ENCODE results near the gene EDN2.

The EDN2 gene

DNA sequence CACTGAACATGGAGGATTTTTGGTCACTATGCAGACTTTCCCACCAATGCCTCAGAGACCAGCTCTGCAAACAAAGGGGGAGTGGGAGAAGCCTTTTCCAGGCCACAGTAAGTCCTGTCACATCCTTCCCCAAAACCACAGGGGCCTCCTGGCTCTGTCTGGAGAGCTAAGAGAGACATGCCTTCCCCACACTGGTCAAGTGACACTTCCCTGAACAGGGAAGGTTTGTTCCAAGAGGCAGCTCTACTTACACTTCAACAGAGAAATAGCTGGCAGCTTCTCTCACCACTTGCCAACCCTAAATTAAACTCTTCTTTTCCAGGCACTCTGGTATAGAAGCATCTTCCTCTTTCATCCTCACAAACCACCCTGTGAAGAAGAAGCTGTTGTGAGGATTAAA lies 39.7 kb downstream of the EDN2 start:
- no peaks in the 10 kb centered on the region for H3K79me1 ChIP-seq (replicated peaks; ENCODE audit: low read length, poor library complexity, severe bottlenecking)
- no peak overlapping the region for H4K91ac ChIP-seq (ENCODE audit: low read length)
- H3K27ac ChIP-seq (ENCODE audit: low read length, poor library complexity, severe bottlenecking): no peak overlapping the region
- H3K4me2 ChIP-seq (ENCODE audit: low read length, poor library complexity, severe bottlenecking): no peak overlapping the region
- no peak overlapping the region for H3K18ac ChIP-seq (ENCODE audit: low read depth in 1 of 2, low read length in 2 of 2)
- no peak overlapping the region for H2BK15ac ChIP-seq (ENCODE audit: low read depth, poor library complexity, severe bottlenecking)
- no peaks in the 10 kb centered on the region for H3K36me3 ChIP-seq (ENCODE audit: control insufficient read depth in 1 of 2, insufficient read depth in 2 of 2, low read depth in 1 of 2, low read length in 2 of 2)
- H2BK120ac ChIP-seq (ENCODE audit: low read depth, low read length): no peak overlapping the region
- peaks cover 8% of the 10 kb centered on the region for H3K4me1 ChIP-seq (ENCODE audit: control insufficient read depth, insufficient read depth, low read depth, low read length)
- H3K27me3 ChIP-seq (ENCODE audit: control insufficient read depth in 1 of 2, insufficient read depth in 1 of 2, low read length in 2 of 2): peaks cover 17 to 29% of the 10 kb centered on the region in 2 experiments
- H3K9ac ChIP-seq (ENCODE audit: low read length): no peak overlapping the region
- peaks cover 11% of the 10 kb centered on the region for H3K9me3 ChIP-seq (ENCODE audit: control insufficient read depth, low read length)
- no peak overlapping the region for H2AFZ ChIP-seq (ENCODE audit: low read depth, low read length)
- no peak overlapping the region for H3K14ac ChIP-seq (ENCODE audit: low read length in 2 of 2)
- H2BK5ac ChIP-seq (ENCODE audit: low read depth, low read length, poor library complexity, severe bottlenecking): no peak overlapping the region
- H3K4ac ChIP-seq (ENCODE audit: low read depth in 1 of 2, low read length in 2 of 2): no peak overlapping the region
- H2BK12ac ChIP-seq (ENCODE audit: low read length in 2 of 2): no peak overlapping the region
- no peak overlapping the region for H3K4me3 ChIP-seq (ENCODE audit: insufficient read depth in 1 of 2, low read depth in 1 of 2, low read length in 2 of 2)
- no peak overlapping the region for H2AK5ac ChIP-seq (ENCODE audit: low read length, severe bottlenecking)
- no peak overlapping the region for H4K8ac ChIP-seq (ENCODE audit: low read length)
- no peak overlapping the region for H3K23ac ChIP-seq (ENCODE audit: low read length in 2 of 2)
- no peak for DNase-seq

GRCh38 chr1:41444246-41444645 lies 40.2 kb downstream of the EDN2 start:
- Histone ChIP-seq H3K4me2 (ENCODE audit: low read length, poor library complexity, severe bottlenecking) (no peak overlapping the region), H3K36me3 (ENCODE audit: control insufficient read depth in 1 of 2, insufficient read depth in 2 of 2, low read depth in 1 of 2, low read length in 2 of 2) (no peaks in the 10 kb centered on the region), H3K27me3 (ENCODE audit: control insufficient read depth in 1 of 2, insufficient read depth in 1 of 2, low read length in 2 of 2) (peaks cover 15 to 31% of the 10 kb centered on the region in 2 experiments), H3K79me1 (replicated peaks; ENCODE audit: low read length, poor library complexity, severe bottlenecking) (no peaks in the 10 kb centered on the region), H3K9ac (ENCODE audit: low read length) (no peak overlapping the region), H3K18ac (ENCODE audit: low read depth in 1 of 2, low read length in 2 of 2) (no peak overlapping the region), H2AK5ac (ENCODE audit: low read length, severe bottlenecking) (no peak overlapping the region), H2BK5ac (ENCODE audit: low read depth, low read length, poor library complexity, severe bottlenecking) (no peak overlapping the region), H3K4me1 (ENCODE audit: control insufficient read depth, insufficient read depth, low read depth, low read length) (peaks cover 8% of the 10 kb centered on the region), H3K9me3 (ENCODE audit: control insufficient read depth, low read length) (peaks cover 11% of the 10 kb centered on the region), H2AFZ (ENCODE audit: low read depth, low read length) (no peak overlapping the region), H2BK15ac (ENCODE audit: low read depth, poor library complexity, severe bottlenecking) (no peak overlapping the region), H4K8ac (ENCODE audit: low read length) (no peak overlapping the region), H4K91ac (ENCODE audit: low read length) (no peak overlapping the region), H2BK120ac (ENCODE audit: low read depth, low read length) (no peak overlapping the region), H3K4ac (ENCODE audit: low read depth in 1 of 2, low read length in 2 of 2) (no peak overlapping the region), H3K27ac (ENCODE audit: low read length, poor library complexity, severe bottlenecking) (no peak overlapping the region), H3K23ac (ENCODE audit: low read length in 2 of 2) (no peak overlapping the region), H3K14ac (ENCODE audit: low read length in 2 of 2) (no peak overlapping the region), H2BK12ac (ENCODE audit: low read length in 2 of 2) (no peak overlapping the region), H3K4me3 (ENCODE audit: insufficient read depth in 1 of 2, low read depth in 1 of 2, low read length in 2 of 2) (no peak overlapping the region)
- WGBS: 50% methylated on average over 3 of the region's 3 CpGs
- no peak for DNase-seq

- H2BK120ac ChIP-seq (ENCODE audit: low read depth, low read length): no peak overlapping the region
- peaks cover 17 to 26% of the 10 kb centered on the region in 2 experiments for H3K27me3 ChIP-seq (ENCODE audit: control insufficient read depth in 1 of 2, insufficient read depth in 1 of 2, low read length in 2 of 2)
- no peak overlapping the region for H2AK5ac ChIP-seq (ENCODE audit: low read length, severe bottlenecking)
- no peak for DNase-seq
- H2BK5ac ChIP-seq (ENCODE audit: low read depth, low read length, poor library complexity, severe bottlenecking): no peak overlapping the region
- no peak overlapping the region for H2AFZ ChIP-seq (ENCODE audit: low read depth, low read length)
- H2BK12ac ChIP-seq (ENCODE audit: low read length in 2 of 2): no peak overlapping the region
- WGBS: 67% methylated on average over 7 of the region's 7 CpGs
- H3K9me3 ChIP-seq (ENCODE audit: control insufficient read depth, low read length): peaks cover 11% of the 10 kb centered on the region
- no peak overlapping the region for H3K4me3 ChIP-seq (ENCODE audit: insufficient read depth in 1 of 2, low read depth in 1 of 2, low read length in 2 of 2)
- H3K79me1 ChIP-seq (replicated peaks; ENCODE audit: low read length, poor library complexity, severe bottlenecking): no peaks in the 10 kb centered on the region
- H4K91ac ChIP-seq (ENCODE audit: low read length): peak overlapping the region; percentile 47
- no peak overlapping the region for H4K8ac ChIP-seq (ENCODE audit: low read length)
- no peak overlapping the region for H3K14ac ChIP-seq (ENCODE audit: low read length in 2 of 2)
- no peaks in the 10 kb centered on the region for H3K4me1 ChIP-seq (ENCODE audit: control insufficient read depth, insufficient read depth, low read depth, low read length)
- no peak overlapping the region for H3K27ac ChIP-seq (ENCODE audit: low read length, poor library complexity, severe bottlenecking)
- H3K23ac ChIP-seq (ENCODE audit: low read length in 2 of 2): no peak overlapping the region
- no peak overlapping the region for H3K4me2 ChIP-seq (ENCODE audit: low read length, poor library complexity, severe bottlenecking)
- H2BK15ac ChIP-seq (ENCODE audit: low read depth, poor library complexity, severe bottlenecking): no peak overlapping the region
- H3K18ac ChIP-seq (ENCODE audit: low read depth in 1 of 2, low read length in 2 of 2): no peak overlapping the region
- H3K4ac ChIP-seq (ENCODE audit: low read depth in 1 of 2, low read length in 2 of 2): no peak overlapping the region
- H3K9ac ChIP-seq (ENCODE audit: low read length): no peak overlapping the region
- H3K36me3 ChIP-seq (ENCODE audit: control insufficient read depth in 1 of 2, insufficient read depth in 2 of 2, low read depth in 1 of 2, low read length in 2 of 2): no peaks in the 10 kb centered on the region
Measured at GRCh38 chr1:41442697-41443251, 41.7 kb downstream of the EDN2 start.

- peaks cover 23 to 34% of the 10 kb centered on the region in 2 experiments for H3K27me3 ChIP-seq (ENCODE audit: control insufficient read depth in 1 of 2, insufficient read depth in 1 of 2, low read length in 2 of 2)
- no peak for DNase-seq
- peaks cover 6% of the 10 kb centered on the region for H3K4me1 ChIP-seq (ENCODE audit: control insufficient read depth, insufficient read depth, low read depth, low read length)
- H2AK5ac ChIP-seq (ENCODE audit: low read length, severe bottlenecking): no peak overlapping the region
- H3K79me1 ChIP-seq (replicated peaks; ENCODE audit: low read length, poor library complexity, severe bottlenecking): no peaks in the 10 kb centered on the region
- H3K18ac ChIP-seq (ENCODE audit: low read depth in 1 of 2, low read length in 2 of 2): no peak overlapping the region
- no peak overlapping the region for H3K14ac ChIP-seq (ENCODE audit: low read length in 2 of 2)
- H3K4me2 ChIP-seq (ENCODE audit: low read length, poor library complexity, severe bottlenecking): no peak overlapping the region
- H3K23ac ChIP-seq (ENCODE audit: low read length in 2 of 2): no peak overlapping the region
- no peak overlapping the region for H3K4me3 ChIP-seq (ENCODE audit: insufficient read depth in 1 of 2, low read depth in 1 of 2, low read length in 2 of 2)
- H4K8ac ChIP-seq (ENCODE audit: low read length): no peak overlapping the region
- no peak overlapping the region for H2BK120ac ChIP-seq (ENCODE audit: low read depth, low read length)
- H3K9ac ChIP-seq (ENCODE audit: low read length): no peak overlapping the region
- no peak overlapping the region for H3K27ac ChIP-seq (ENCODE audit: low read length, poor library complexity, severe bottlenecking)
- H3K36me3 ChIP-seq (ENCODE audit: control insufficient read depth in 1 of 2, insufficient read depth in 2 of 2, low read depth in 1 of 2, low read length in 2 of 2): no peaks in the 10 kb centered on the region
- H4K91ac ChIP-seq (ENCODE audit: low read length): no peak overlapping the region
- no peak overlapping the region for H3K4ac ChIP-seq (ENCODE audit: low read depth in 1 of 2, low read length in 2 of 2)
- H2AFZ ChIP-seq (ENCODE audit: low read depth, low read length): no peak overlapping the region
- no peak overlapping the region for H2BK15ac ChIP-seq (ENCODE audit: low read depth, poor library complexity, severe bottlenecking)
- no peak overlapping the region for H2BK12ac ChIP-seq (ENCODE audit: low read length in 2 of 2)
- no peak overlapping the region for H2BK5ac ChIP-seq (ENCODE audit: low read depth, low read length, poor library complexity, severe bottlenecking)
- 86% methylated on average over 4 of the region's 4 CpGs for WGBS
- H3K9me3 ChIP-seq (ENCODE audit: control insufficient read depth, low read length): peaks cover 11% of the 10 kb centered on the region
Measured at GRCh38 chr1:41440321-41441085, 44.0 kb downstream of the EDN2 start.

Measured in mesenchymal stem cell (in vitro differentiated cells and primary cell).